HepG2 (cell line): Measurements from ENCODE around the gene CENPP. TPM values are rescaled to one million over a fixed set of nuclear protein-coding genes. Genes with fewer than 3 reads are reported as not detected.
"Not testable (repeated sequence)": the region's sequence is repeated elsewhere in the genome, so short reads cannot be mapped to it uniquely, and the experiment has no call there.

Experiments used
- ATAC-seq: fragments of 200-7000 bp; cut with Tn5 transposase; 3 replicates; pipeline ENCODE4 v1.9.1; 2020; ENCODE audit warnings: mild to moderate bottlenecking, moderate library complexity
- BruUV-seq: library from RNA; stranded (reverse); fragments of 400-500 nt; replicated peaks from 2 replicates; lab custom pipeline; 2021; lab: Mats Ljungman, UMichigan
- CTCF ChIA-PET: fragments of 300-600 bp; formaldehyde crosslinking; extraction: SDS; loops from one replicate; lab custom pipeline; 2021; ENCODE audit warnings: low total read pairs, inconsistent platforms, low intra/inter-chr PET ratio; lab: Yijun Ruan, JAX
- POLR2A ChIA-PET: fragments of 350-600 bp; sonication (Branson Sonifier 250); formaldehyde crosslinking; loops from one replicate; lab custom pipeline; 2020; ENCODE audit warnings: antibody characterized with exemption, inconsistent platforms; lab: Yijun Ruan, JAX
- DNase-seq: peaks from one replicate; pipeline ENCODE4 v3.0.0-alpha.2; 2015; ENCODE audit warnings: low spot score
- FAIRE-seq: peaks from 3 replicates; lab custom pipeline; 2011; peaks lifted over from hg19 to GRCh38; lab: Jason Lieb, UNC
- H2AFZ ChIP-seq: one replicate; pipeline ENCODE4 v1.6.1; 2011; ENCODE audit warnings: low read length, inconsistent platforms
- H3K27ac ChIP-seq: fragments of 300-600 bp; 3 replicates; pipeline ENCODE4 v1.8.0; 2011; ENCODE audit warnings: mixed run types, mild to moderate bottlenecking, mixed read lengths, low read length, inconsistent platforms; ENCODE audit not compliant: insufficient read depth; ENCODE audit errors: extremely low read length
- H3K27me3 ChIP-seq, 2 experiments: fragments of 200-600 bp in 1 of 2; 2 replicates in 1 of 2; 3 replicates in 1 of 2; pipeline versions ENCODE4 v1.6.0 to v1.8.0; 2011; ENCODE audit warnings: low read length in 2 of 2, mild to moderate bottlenecking in 2 of 2, moderate library complexity in 2 of 2, inconsistent platforms in 1 of 2; ENCODE audit not compliant: insufficient read depth in 2 of 2, control insufficient read depth in 1 of 2
- H3K36me3 ChIP-seq, 2 experiments: fragments of 200-600 bp in 1 of 2; replicated peaks in 1 of 2; 2 replicates in 1 of 2; 3 replicates in 1 of 2; pipeline versions ENCODE4 v1.5.1 to v1.8.0; 2011; ENCODE audit warnings: low read length in 2 of 2, inconsistent platforms in 1 of 2; ENCODE audit not compliant: insufficient read depth in 2 of 2, control insufficient read depth in 1 of 2
- H3K4me1 ChIP-seq: 2 replicates; pipeline ENCODE4 v1.5.1; 2012; ENCODE audit warnings: low read length, inconsistent platforms; ENCODE audit not compliant: insufficient read depth
- H3K4me2 ChIP-seq: 2 replicates; pipeline ENCODE4 v1.6.0; 2011; ENCODE audit warnings: low read depth, low read length, inconsistent platforms
- H3K4me3 ChIP-seq, 3 experiments: fragments of 200-600 bp in 1 of 3; sonication (generic), shearing (Covaris generic) in 1 of 3; replicated peaks in 1 of 3; 2 replicates each; pipeline ENCODE4 v1.5.1; 2011 to 2016; ENCODE audit warnings: low read length in 3 of 3, inconsistent platforms in 2 of 3, low read depth in 2 of 3, mild to moderate bottlenecking in 2 of 3, control low read depth in 1 of 3, mixed read lengths in 1 of 3; ENCODE audit not compliant: insufficient read depth in 1 of 3
- H3K79me2 ChIP-seq: one replicate; pipeline ENCODE4 v1.6.1; 2011; ENCODE audit warnings: low read length, inconsistent platforms; ENCODE audit not compliant: insufficient read depth
- H3K9ac ChIP-seq: 2 replicates; pipeline ENCODE4 v1.6.0; 2011; ENCODE audit warnings: mild to moderate bottlenecking, low read depth, low read length, inconsistent platforms; ENCODE audit not compliant: insufficient read depth
- H3K9me3 ChIP-seq: 2 replicates; pipeline ENCODE4 v1.5.1; 2012; ENCODE audit warnings: mild to moderate bottlenecking, low read length
- H4K20me1 ChIP-seq: 2 replicates; pipeline ENCODE4 v1.6.0; 2011; ENCODE audit warnings: inconsistent platforms, mild to moderate bottlenecking, low read length, moderate library complexity; ENCODE audit not compliant: insufficient read depth
- ARID4A ChIP-seq: sonication (generic); formaldehyde crosslinking; IDR thresholded peaks from 2 replicates; pipeline ENCODE4 v1.5.0; 2020; ENCODE audit warnings: mild to moderate bottlenecking, missing genetic modification reagents, borderline replicate concordance
- CBFB ChIP-seq: sonication (generic); formaldehyde crosslinking; IDR thresholded peaks from 2 replicates; pipeline ENCODE4 v1.4.0; 2020; ENCODE audit warnings: missing genetic modification reagents
- DDIT3 ChIP-seq: sonication (generic); formaldehyde crosslinking; IDR thresholded peaks from 2 replicates; pipeline ENCODE4 v1.4.0; 2020; ENCODE audit warnings: mild to moderate bottlenecking, missing genetic modification reagents
- GATAD1 ChIP-seq: IDR thresholded peaks from 2 replicates; pipeline ENCODE4 v1.6.1; 2016; ENCODE audit warnings: missing genetic modification reagents, missing compliant biosample characterization
- ZBTB33 ChIP-seq: sonication (generic); formaldehyde crosslinking; IDR thresholded peaks from 2 replicates; pipeline ENCODE4 v1.4.0; 2020; ENCODE audit warnings: missing genetic modification reagents
- ZFP62 ChIP-seq: sonication (generic); formaldehyde crosslinking; IDR thresholded peaks from 2 replicates; pipeline ENCODE4 v1.4.0; 2020; ENCODE audit warnings: missing genetic modification reagents
- ZNF687 ChIP-seq: sonication (generic); formaldehyde crosslinking; IDR thresholded peaks from 2 replicates; pipeline ENCODE4 v1.5.1; 2020; ENCODE audit warnings: mild to moderate bottlenecking, missing genetic modification reagents, moderate library complexity
- WGBS: methylation state at CpG from one replicate; pipeline ENCODE4 v1.1.6; 2017; ENCODE audit warnings: low lambda C conversion rate; 5-methylcytosine and 5-hydroxymethylcytosine counted together
- in situ Hi-C: cut with HindIII; loops from 2 replicates; pipeline ENCODE4 v1.10.0; 2017; ENCODE audit warnings: low pct_unique_long_range_greater_than_20kb; ENCODE audit not compliant: extremely low pct_ligation_motif_present
- intact Hi-C: fragments of 100-400 bp; cut with micrococcal nuclease; formaldehyde crosslinking; loops from one replicate; pipeline ENCODE4 v1.10.0; 2022; ENCODE audit not compliant: unreplicated experiment
- polyA plus RNA-seq, 8 experiments: library from polyadenylated mRNA; depleted of rRNA in 3 of 8; stranded (reverse) in 7 of 8; unstranded in 1 of 8; fragments of >200 nt; fragmentation: Illumina TruSeq in 4 of 8; extraction: Trizol in 4 of 8; gene quantifications; 2 replicates each; pipeline versions ENCODE4 v1.2.1 to v1.2.3, GENCODE V29; 2011 to 2016; ENCODE audit warnings: low read depth in 4 of 8, missing spikeins in 1 of 8, mixed read lengths in 1 of 8; ENCODE audit not compliant: insufficient read depth in 1 of 8
- total RNA-seq, 5 experiments: library from RNA; depleted of rRNA; stranded (reverse); fragments of >200 nt; fragmentation: Illumina TruSeq; extraction: Trizol; gene quantifications; 2 replicates each; pipeline ENCODE4 v1.2.3, GENCODE V29; 2016; ENCODE audit warnings: low read depth in 1 of 5

CENPP gene
- total and polyA plus RNA-seq, 2 of the 13 experiments (the other 11 are each of a cell fraction or from before 2014, with no cell fraction given), result 2.0 to 11.4 TPM

- POLR2A ChIA-PET, H3K27ac ChIP-seq, H3K4me1 ChIP-seq, H4K20me1 ChIP-seq, H3K36me3 ChIP-seq, in situ Hi-C loops, intact Hi-C loops, FAIRE-seq, H3K9ac ChIP-seq, H3K4me3 ChIP-seq, CTCF ChIA-PET, BruUV-seq, H3K27me3 ChIP-seq, ATAC-seq, DNase-seq, H2AFZ ChIP-seq, H3K9me3 ChIP-seq, H3K79me2 ChIP-seq, H3K4me2 ChIP-seq: not testable (repeated sequence)
- WGBS, result 67% methylated on average over 3 of the region's 14 CpGs
- peak; percentile 47; the same call in 1 of the 2 replicates for TF ChIP-seq ZBTB33 (CRISPR knock-in tag)
These were observed 247.9 kb downstream of the CENPP start for GRCh38 chr9:92573612-92574011.

GRCh38 chr9:92576175-92576574 lies 250.4 kb downstream of the CENPP start:
- DNase-seq, result no peak
- no peak overlapping the region for H3K4me2 ChIP-seq
- ChIA-PET CTCF (no interaction called here), POLR2A (no interaction called here)
- H3K4me1 ChIP-seq, result no peaks in the 10 kb centered on the region
- no peaks in the 10 kb centered on the region for H3K27me3 ChIP-seq
- FAIRE-seq, result no peak
- BruUV-seq, result no TSS peak
- no peaks in the 10 kb centered on the region for H3K36me3 ChIP-seq
- no peak overlapping the region for H3K27ac ChIP-seq
- intact Hi-C loops (no loop called here), in situ Hi-C loops (no loop called here)
- no peak for ATAC-seq
- H4K20me1 ChIP-seq, result no peaks in the 10 kb centered on the region
- no peaks in the 10 kb centered on the region for H3K79me2 ChIP-seq
- H2AFZ ChIP-seq, result no peak overlapping the region
- no peak overlapping the region for H3K9ac ChIP-seq
- no peak overlapping the region for H3K4me3 ChIP-seq
- no peaks in the 10 kb centered on the region for H3K9me3 ChIP-seq
- WGBS, result 36% methylated on average over 1 of the region's 1 CpG
- TF ChIP-seq CBFB (CRISPR knock-in tag), result no peak
- TF ChIP-seq ZFP62 (CRISPR knock-in tag), result no peak
- no peak for TF ChIP-seq ARID4A (CRISPR knock-in tag)
- TF ChIP-seq DDIT3 (CRISPR knock-in tag), result no peak
- no peak for TF ChIP-seq GATAD1 (CRISPR knock-in tag)
- no peak for TF ChIP-seq ZNF687 (CRISPR knock-in tag)
